ENCODE results near the gene LRMDA. TPM values are rescaled to one million over a fixed set of nuclear protein-coding genes. Genes with fewer than 3 reads are reported as not detected.

LRMDA gene
- total and polyA plus RNA-seq, 2 donors: 7.9 to 17.7 TPM

DNA sequence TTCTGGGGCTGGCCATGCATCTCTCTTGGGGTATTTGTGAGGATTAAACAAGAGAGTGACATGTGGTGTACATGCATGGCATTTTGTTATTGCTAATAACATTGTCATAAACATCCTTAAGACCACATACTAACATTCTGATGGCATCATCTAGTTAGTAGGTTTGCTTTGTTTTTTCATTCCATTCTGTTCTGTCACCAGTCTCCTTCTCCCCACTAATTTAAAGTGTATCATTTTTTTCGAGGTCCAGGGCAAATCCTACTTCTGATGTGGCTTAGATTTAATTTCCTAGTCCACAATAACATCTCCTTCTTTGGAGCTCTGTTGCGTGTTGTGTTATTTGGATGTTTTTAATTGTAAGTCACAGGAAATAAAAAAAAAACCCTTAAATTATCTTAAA, 248.1 kb downstream of the LRMDA start:
- 86% methylated on average over 2 of the region's 2 CpGs for WGBS
- no peak for DNase-seq (ENCODE audit: extremely low spot score)
- Histone ChIP-seq H3K27ac (ENCODE audit: low read depth) (no peak overlapping the region), H3K36me3 (ENCODE audit: insufficient read depth) (no peaks in the 10 kb centered on the region), H3K4me1 (ENCODE audit: insufficient read depth) (no peaks in the 10 kb centered on the region), H3K4me3 (ENCODE audit: low read depth, low read length) (no peak overlapping the region)

DNA sequence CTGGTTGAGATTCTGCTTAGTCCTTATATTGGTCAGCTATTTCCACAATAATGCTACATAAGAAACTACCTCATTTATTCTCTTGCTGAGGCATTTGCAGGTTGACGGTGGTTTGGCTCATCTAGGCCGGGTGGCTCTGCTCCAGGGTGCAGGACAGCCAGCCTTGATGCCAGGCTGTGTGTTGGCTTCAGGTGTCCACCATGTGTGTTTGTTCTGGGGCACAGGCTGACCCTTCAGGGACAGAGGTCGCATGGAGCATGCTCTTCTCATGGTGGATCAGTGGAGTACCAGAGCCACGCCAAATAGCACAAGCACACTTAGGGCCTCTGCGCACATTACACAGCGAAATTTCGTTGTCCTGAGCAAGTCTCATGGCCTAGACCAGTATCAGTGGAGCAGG, 249.9 kb downstream of the LRMDA start:
- Histone ChIP-seq H3K4me3 (ENCODE audit: low read depth, low read length) (no peak overlapping the region), H3K4me1 (ENCODE audit: insufficient read depth) (no peaks in the 10 kb centered on the region), H3K36me3 (ENCODE audit: insufficient read depth) (no peaks in the 10 kb centered on the region), H3K27ac (ENCODE audit: low read depth) (no peak overlapping the region)
- WGBS: 97% methylated on average over 7 of the region's 7 CpGs
- DNase-seq (ENCODE audit: extremely low spot score): no peak

DNA sequence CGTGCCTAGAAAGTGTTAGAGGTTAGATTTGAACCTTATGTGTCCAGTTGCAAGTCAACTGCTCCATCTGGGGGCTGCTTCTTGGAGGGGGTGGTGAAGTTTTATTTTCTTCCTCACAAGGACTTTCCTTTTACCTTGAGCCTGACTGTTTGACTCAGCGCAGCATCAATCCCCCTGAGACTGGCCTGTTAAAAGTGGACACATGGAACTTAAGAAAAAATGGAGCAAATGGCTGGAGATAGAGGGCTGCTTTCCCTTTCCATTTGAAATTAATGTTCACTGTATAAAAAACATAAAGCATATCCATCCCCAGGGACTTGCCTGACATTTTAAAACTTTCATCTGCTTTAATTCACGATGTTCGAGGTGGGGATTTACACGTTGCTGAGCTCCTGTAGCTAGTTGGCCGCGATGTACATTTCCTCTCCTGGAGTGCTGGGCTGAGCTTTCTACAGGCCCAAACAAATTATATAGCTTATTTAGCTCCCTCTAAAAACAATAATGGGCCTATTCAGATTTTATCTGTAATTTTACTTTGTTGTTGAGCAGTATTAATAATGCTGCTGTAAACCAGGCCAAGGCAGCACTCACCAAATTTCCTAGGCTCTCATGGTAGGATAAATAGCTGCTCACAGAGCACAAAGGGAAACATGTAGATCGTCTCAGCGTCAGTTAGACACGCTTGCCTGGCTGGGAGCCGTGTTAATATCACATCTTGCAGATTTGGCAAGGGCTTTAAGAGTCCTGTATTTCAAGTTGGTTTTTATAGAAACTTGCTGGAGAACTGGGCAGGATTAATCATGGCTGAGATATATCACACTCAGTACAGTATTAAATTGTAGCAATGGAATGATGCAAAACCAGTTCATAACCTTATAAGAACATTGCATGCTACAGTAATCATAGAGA, 251.5 kb downstream of the LRMDA start:
- peak; percentile 79 for DNase-seq (ENCODE audit: extremely low spot score)

GRCh38 chr10:75685187-75685586, 253.8 kb downstream of the LRMDA start:
- no peak for DNase-seq (ENCODE audit: extremely low spot score)
- 88% methylated on average over 1 of the region's 1 CpG for WGBS

More for the DNA sequence above, 251.5 kb downstream of the LRMDA start:
- Histone ChIP-seq H3K4me3 (ENCODE audit: low read depth, low read length) (no peak overlapping the region), H3K4me1 (ENCODE audit: insufficient read depth) (no peaks in the 10 kb centered on the region), H3K27ac (ENCODE audit: low read depth) (no peak overlapping the region), H3K36me3 (ENCODE audit: insufficient read depth) (no peaks in the 10 kb centered on the region)
- WGBS: 49% methylated on average over 11 of the region's 11 CpGs

DNA sequence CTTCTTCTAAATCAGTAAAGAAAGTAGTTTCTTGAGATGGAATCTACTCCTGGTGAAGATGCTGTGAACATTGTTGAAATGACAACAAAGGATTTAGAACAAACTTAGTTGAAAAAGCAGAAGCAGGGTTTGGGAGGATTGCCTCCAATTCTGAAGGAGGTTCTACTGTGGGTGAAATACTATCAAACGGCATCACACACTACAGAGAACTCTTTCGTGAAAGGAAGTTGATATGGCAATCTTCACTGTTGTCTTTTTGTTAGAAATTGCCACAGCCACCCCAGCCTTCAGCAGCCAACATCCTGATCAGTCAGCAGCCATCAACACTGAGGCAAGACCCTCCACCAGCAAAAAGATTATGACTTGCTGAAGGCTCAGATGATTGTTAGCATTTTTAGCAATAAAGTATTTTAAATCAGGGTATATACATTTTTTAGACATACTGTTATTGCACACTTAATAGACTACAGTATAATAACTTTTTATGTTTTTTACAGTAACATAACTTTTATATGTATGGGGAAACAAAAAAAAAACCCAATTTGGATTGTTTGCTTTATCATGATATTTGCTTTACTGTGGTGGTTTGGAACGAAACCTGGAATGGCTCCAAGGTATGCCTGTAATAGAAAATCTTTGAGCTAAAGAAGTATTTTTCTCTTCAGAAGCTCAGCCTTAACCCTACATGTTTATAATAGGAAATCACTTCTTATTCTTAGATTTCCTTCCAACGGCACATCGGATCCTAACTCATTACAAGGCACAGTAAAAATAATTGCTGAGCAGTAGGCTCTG, 257.3 kb downstream of the LRMDA start:
- DNase-seq (ENCODE audit: extremely low spot score): no peak
- Histone ChIP-seq H3K27ac (ENCODE audit: low read depth) (no peak overlapping the region), H3K4me1 (ENCODE audit: insufficient read depth) (no peaks in the 10 kb centered on the region), H3K36me3 (ENCODE audit: insufficient read depth) (no peaks in the 10 kb centered on the region), H3K4me3 (ENCODE audit: low read depth, low read length) (no peak overlapping the region)
- 45% methylated on average over 5 of the region's 5 CpGs for WGBS

More at GRCh38 chr10:75685187-75685586, 253.8 kb downstream of the LRMDA start:
- Histone ChIP-seq H3K27ac (ENCODE audit: low read depth) (no peak overlapping the region), H3K4me1 (ENCODE audit: insufficient read depth) (no peaks in the 10 kb centered on the region), H3K4me3 (ENCODE audit: low read depth, low read length) (no peak overlapping the region), H3K36me3 (ENCODE audit: insufficient read depth) (no peaks in the 10 kb centered on the region)

DNA sequence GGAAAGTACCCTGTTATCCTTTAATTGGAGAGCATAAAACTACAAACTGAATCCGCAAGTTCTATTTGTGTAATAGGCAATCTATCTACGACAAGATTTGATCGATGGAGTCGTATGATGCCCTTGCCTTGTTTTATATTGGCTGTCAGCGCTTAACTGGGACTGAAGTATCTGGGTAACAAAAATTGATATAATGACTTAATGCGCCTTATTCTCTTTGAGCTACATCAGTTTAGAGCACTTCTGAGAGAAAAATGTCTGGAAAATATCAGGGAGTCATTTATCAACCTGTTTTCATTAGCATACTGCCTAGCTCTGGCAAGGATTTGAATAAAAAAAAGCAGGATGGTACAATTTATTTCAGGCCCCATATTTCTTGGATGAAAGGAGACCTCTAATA, 262.1 kb downstream of the LRMDA start:
- Histone ChIP-seq H3K36me3 (ENCODE audit: insufficient read depth) (no peaks in the 10 kb centered on the region), H3K27ac (ENCODE audit: low read depth) (no peak overlapping the region), H3K4me3 (ENCODE audit: low read depth, low read length) (no peak overlapping the region), H3K4me1 (ENCODE audit: insufficient read depth) (no peaks in the 10 kb centered on the region)
- 93% methylated on average over 6 of the region's 6 CpGs for WGBS
- no peak for DNase-seq (ENCODE audit: extremely low spot score)

- DNase-seq (ENCODE audit: extremely low spot score): no peak
- no peaks in the 10 kb centered on the region for H3K36me3 ChIP-seq (ENCODE audit: insufficient read depth)
- WGBS: 78% methylated on average over 3 of the region's 3 CpGs
- H3K4me1 ChIP-seq (ENCODE audit: insufficient read depth): no peaks in the 10 kb centered on the region
- H3K4me3 ChIP-seq (ENCODE audit: low read depth, low read length): no peak overlapping the region
- no peak overlapping the region for H3K27ac ChIP-seq (ENCODE audit: low read depth)
These were observed 262.8 kb downstream of the LRMDA start for GRCh38 chr10:75694269-75694668.

- H3K27ac ChIP-seq (ENCODE audit: low read depth): no peak overlapping the region
- no peaks in the 10 kb centered on the region for H3K4me1 ChIP-seq (ENCODE audit: insufficient read depth)
- no peak for DNase-seq (ENCODE audit: extremely low spot score)
- WGBS: 92% methylated on average over 3 of the region's 3 CpGs
- H3K4me3 ChIP-seq (ENCODE audit: low read depth, low read length): no peak overlapping the region
- no peaks in the 10 kb centered on the region for H3K36me3 ChIP-seq (ENCODE audit: insufficient read depth)
These were observed 263.4 kb downstream of the LRMDA start for GRCh38 chr10:75694790-75695189.

- WGBS: 74% methylated on average over 2 of the region's 2 CpGs
- Histone ChIP-seq H3K4me1 (ENCODE audit: insufficient read depth) (no peaks in the 10 kb centered on the region), H3K4me3 (ENCODE audit: low read depth, low read length) (no peak overlapping the region), H3K27ac (ENCODE audit: low read depth) (no peak overlapping the region), H3K36me3 (ENCODE audit: insufficient read depth) (no peaks in the 10 kb centered on the region)
- no peak for DNase-seq (ENCODE audit: extremely low spot score)
These were observed 264.6 kb downstream of the LRMDA start for GRCh38 chr10:75695994-75696393.

- H3K4me3 ChIP-seq (ENCODE audit: low read depth, low read length): no peak overlapping the region
- H3K27ac ChIP-seq (ENCODE audit: low read depth): no peak overlapping the region
- H3K4me1 ChIP-seq (ENCODE audit: insufficient read depth): no peaks in the 10 kb centered on the region
- WGBS: 93% methylated on average over 4 of the region's 4 CpGs
- H3K36me3 ChIP-seq (ENCODE audit: insufficient read depth): no peaks in the 10 kb centered on the region
- DNase-seq (ENCODE audit: extremely low spot score): no peak
These were observed 265.1 kb downstream of the LRMDA start for GRCh38 chr10:75696536-75696935.

DNA sequence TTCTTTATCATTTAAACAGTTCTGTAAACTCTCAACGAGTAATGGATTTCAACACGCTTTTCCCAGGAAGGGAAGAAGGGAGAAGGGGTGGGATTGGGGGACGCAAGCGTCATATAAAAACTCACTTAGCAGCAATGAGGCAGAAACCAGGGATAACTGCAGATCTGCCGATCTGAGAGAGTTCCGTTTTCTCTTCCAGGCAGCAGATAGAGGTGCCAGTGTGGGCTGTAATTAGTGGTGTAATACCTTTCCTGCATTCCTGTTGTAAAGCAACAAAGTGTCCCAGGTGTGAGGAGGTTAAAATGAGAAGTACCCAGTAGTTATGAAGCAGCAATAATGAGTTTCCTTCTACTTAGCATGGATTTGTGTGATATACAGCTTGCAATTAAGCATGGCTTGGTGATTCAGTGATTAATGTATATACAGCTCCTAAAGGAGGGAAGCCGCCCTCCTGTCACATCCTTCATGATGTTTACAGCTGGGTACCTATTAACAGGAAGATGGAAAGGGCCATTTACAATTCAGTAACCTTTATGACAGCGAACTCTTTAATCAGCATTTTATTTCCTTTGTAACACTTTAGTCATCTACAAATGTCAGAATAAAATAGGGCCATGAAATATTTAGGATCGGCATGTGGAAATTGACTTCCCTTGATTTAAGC, 271.9 kb downstream of the LRMDA start:
- WGBS: 77% methylated on average over 9 of the region's 9 CpGs
- Histone ChIP-seq H3K36me3 (ENCODE audit: insufficient read depth) (no peaks in the 10 kb centered on the region), H3K27ac (ENCODE audit: low read depth) (no peak overlapping the region), H3K4me3 (ENCODE audit: low read depth, low read length) (no peak overlapping the region), H3K4me1 (ENCODE audit: insufficient read depth) (no peaks in the 10 kb centered on the region)
- DNase-seq (ENCODE audit: extremely low spot score): no peak

DNA sequence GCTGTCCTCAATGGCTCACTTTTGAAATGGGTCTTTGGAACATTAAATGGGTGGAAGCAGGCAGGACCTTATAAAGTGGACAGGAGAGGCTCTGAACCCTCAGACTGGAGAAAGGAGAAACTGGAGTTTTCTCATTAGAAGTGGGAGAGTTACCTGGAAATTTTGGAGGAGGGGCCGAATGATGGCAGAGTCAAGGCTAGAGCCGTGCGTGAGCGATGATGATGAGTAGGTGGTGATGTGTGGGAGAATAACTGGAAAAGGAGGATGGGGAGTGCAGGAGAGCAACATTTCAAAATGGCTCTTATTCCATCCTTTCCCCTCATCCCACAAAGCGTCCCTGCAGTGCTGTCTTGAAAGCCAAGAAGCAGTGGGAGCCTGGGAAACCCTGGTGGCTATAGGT, 274.0 kb downstream of the LRMDA start:
- no peak for DNase-seq (ENCODE audit: extremely low spot score)
- WGBS: 98% methylated on average over 5 of the region's 5 CpGs

DNA sequence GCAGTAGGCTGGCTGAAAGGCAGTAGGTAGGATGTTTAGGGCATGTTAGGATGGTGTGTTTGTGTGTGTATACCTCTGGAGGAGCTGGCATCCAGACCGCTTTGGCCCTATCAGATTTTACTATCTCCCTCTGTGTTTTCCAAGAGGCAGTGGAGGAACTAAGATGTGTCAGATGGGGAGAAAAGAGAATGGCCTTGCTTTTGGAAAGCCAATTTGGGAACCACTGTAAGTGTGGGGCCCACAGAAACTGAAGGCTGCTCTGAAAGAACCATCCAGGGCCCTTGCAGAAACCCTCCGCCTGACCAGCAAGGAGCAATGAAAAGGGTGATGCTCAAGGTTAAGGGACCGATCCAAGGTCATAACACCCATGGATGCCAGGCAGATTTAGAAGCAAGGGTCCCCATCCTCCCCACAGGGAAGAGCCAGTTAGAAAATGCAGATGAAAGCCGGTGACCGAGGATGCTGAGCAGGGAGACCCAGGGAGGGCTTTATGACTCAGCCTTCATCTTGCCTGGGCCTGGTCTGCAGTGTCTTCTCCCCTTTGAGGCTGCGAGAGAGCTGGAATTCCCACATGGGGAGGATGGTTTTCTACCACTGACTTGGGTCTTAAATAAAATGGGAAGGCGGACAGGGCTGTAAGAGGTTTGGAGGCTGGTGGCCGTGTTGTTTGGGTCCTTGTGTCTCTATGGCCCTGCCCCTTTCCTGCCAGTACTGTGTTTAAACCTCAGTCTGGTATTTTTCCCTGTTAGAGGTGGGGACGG, 275.8 kb downstream of the LRMDA start:
- DNase-seq (ENCODE audit: extremely low spot score): no peak
- Histone ChIP-seq H3K36me3 (ENCODE audit: insufficient read depth) (no peaks in the 10 kb centered on the region), H3K4me3 (ENCODE audit: low read depth, low read length) (no peak overlapping the region), H3K27ac (ENCODE audit: low read depth) (no peak overlapping the region), H3K4me1 (ENCODE audit: insufficient read depth) (no peaks in the 10 kb centered on the region)
- 90% methylated on average over 9 of the region's 9 CpGs for WGBS

More for the DNA sequence above, 274.0 kb downstream of the LRMDA start:
- Histone ChIP-seq H3K4me1 (ENCODE audit: insufficient read depth) (no peaks in the 10 kb centered on the region), H3K4me3 (ENCODE audit: low read depth, low read length) (no peak overlapping the region), H3K27ac (ENCODE audit: low read depth) (no peak overlapping the region), H3K36me3 (ENCODE audit: insufficient read depth) (no peaks in the 10 kb centered on the region)

All from urinary bladder (tissue), 4 donors.